Epithelial cell of esophagus (primary cell): Measurements from ENCODE around the gene NAALADL2.

ENCODE experiments used
- DNase-seq: peaks from one replicate; pipeline ENCODE4 v3.0.0; 2010; ENCODE audit warnings: low read depth
- H3K4me3 ChIP-seq: 2 replicates; pipeline ENCODE4 v1.5.1; 2011; ENCODE audit warnings: mild to moderate bottlenecking, low read length, control low read depth
- TF ChIP-seq, protein P1 (sequence below): IDR thresholded peaks from 2 replicates; pipeline ENCODE4 v1.5.1; 2011; ENCODE audit warnings: low read depth, mild to moderate bottlenecking, low read length, control low read depth, inconsistent platforms; ENCODE audit not compliant: insufficient read depth; ENCODE audit errors: missing control alignments

The NAALADL2 gene

DNA sequence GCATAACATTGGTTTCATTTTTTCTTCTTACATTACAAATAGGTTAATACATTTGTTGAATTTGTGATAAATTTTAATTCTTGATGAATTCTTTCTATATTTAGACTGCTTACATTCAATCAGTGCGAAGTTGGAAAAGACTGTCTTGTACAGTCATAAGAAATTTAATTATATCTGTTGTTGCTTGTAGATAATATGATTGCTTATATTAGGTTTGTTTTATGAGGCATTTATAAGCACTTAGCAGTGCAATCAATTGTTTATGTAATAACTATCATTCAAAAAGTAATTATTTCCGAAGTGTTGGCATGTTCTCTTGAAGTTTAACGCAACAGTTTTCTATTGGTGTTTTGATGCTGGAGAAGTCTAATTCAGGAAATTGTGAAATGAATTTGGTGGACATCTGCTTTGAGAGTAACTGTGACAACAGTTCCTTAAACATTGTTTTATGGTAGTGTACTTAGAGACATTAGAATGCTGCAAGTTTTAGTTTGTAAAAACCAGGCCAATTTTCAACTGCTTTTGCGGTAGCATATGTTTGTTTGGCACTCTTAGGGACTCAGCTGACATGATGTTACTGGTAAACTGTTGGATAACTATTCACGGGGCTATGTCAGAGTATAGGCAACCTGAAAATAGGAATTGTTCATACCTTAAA, 99.7 kb downstream of the NAALADL2 start:
- DNase-seq = no peak
- H3K4me3 ChIP-seq = no peak overlapping the region
- TF ChIP-seq, protein P1, sequence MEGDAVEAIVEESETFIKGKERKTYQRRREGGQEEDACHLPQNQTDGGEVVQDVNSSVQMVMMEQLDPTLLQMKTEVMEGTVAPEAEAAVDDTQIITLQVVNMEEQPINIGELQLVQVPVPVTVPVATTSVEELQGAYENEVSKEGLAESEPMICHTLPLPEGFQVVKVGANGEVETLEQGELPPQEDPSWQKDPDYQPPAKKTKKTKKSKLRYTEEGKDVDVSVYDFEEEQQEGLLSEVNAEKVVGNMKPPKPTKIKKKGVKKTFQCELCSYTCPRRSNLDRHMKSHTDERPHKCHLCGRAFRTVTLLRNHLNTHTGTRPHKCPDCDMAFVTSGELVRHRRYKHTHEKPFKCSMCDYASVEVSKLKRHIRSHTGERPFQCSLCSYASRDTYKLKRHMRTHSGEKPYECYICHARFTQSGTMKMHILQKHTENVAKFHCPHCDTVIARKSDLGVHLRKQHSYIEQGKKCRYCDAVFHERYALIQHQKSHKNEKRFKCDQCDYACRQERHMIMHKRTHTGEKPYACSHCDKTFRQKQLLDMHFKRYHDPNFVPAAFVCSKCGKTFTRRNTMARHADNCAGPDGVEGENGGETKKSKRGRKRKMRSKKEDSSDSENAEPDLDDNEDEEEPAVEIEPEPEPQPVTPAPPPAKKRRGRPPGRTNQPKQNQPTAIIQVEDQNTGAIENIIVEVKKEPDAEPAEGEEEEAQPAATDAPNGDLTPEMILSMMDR = no peak

DNA sequence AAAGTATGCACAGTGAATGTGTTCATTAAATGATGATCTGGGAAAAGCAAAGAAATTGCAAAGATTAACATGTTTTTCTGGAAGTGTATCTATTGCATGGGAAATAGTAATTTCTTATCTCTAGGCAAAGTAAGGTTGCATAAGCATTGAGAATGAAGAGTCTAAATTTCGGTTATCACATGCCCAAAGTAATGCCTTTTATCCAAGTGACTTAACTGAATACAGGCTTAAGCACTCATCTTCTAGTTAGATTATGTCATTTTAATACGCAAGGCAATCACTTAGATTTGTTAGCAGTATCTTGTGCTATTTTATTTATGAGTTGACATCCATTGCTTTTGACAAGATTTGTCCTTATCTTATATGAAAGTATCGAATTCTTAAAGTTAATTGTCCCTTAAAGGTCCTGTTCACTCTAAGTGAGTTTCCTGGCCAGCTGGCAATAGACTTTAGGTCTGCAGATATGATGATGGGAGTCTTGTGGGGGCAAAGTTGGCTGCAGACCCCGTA, 100.5 kb downstream of the NAALADL2 start:
- DNase-seq = no peak
- no peak overlapping the region for H3K4me3 ChIP-seq
- TF ChIP-seq, protein P1 = no peak

DNA sequence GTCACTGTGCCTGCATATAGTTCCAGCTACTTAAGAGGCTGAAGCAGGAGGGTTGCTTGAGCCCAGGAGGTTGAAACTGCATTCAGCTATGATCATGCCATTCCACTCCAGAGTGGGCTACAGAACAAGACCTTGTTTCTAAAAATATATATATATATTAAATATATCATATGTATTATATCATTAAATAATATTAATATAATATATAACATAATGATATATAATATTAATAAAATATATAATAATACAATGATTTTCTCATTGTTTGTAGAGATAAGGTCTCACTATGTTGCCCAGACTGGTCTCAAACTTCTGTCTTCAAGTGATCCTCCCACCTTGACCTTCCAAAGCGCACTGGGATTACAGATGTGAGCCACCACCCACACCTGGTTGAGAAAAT, 101.8 kb downstream of the NAALADL2 start:
- TF ChIP-seq, protein P1 = no peak
- DNase-seq = no peak
- H3K4me3 ChIP-seq = no peak overlapping the region

DNA sequence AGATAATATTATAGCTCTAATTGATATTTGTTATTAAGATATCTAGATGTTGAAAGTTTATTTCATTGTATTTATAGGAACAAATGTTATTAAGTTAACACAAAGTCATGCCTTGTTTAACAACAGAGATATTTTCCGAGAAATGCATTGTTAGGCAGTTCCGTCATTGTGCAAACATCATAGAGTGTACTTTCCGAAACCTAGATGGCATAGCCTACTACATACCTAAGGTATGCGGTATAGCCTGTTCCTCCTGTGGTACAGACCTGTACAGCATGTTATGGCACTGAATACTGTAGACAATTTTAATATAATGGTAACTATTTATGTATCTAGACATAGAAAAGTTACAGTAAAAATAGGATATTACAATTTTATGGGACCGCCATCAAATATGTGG, 114.3 kb downstream of the NAALADL2 start:
- no peak overlapping the region for H3K4me3 ChIP-seq
- peak; percentile 96 for DNase-seq
- TF ChIP-seq, protein P1 = no peak

DNA sequence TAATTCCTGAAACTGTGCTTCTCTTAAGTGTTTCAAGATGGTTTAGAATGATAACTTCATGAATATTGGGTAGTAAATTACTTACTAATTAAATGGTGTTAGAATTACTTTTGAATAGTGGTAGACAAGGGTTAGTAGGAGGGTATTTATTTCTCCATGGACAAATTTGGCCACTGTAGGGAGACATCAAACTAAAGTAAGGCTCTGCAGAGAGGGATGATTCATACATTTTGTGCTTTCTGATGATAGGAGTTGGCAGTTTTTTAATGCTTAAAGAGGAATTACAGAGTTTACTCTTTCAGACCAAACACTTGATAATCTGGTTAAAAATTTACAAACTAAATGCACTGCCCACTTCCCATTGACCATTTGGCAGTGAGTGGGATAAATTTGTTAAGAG, 127.6 kb downstream of the NAALADL2 start:
- no peak overlapping the region for H3K4me3 ChIP-seq
- DNase-seq = no peak
- TF ChIP-seq, protein P1 = no peak

DNA sequence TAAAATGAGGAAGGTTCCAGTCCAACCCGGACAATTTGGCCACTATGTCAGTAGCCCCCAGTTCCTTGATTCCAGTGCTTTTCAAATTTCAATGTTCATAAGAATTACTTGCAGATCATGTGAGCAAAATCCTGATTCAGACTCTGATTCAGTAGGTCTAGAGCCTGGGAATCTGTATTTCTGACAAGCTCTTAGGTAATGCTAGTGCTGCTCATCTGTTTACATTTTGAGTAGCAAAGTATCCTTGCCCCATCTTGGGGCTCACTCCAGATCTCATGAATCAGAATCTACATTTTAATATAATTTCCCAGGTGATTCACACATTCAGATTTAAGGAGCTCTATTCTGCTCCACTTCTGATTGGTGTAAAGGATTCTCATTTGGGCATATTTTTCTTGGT, 142.0 kb downstream of the NAALADL2 start:
- no peak overlapping the region for H3K4me3 ChIP-seq
- peak; percentile 11 for DNase-seq
- TF ChIP-seq, protein P1 = no peak

DNA sequence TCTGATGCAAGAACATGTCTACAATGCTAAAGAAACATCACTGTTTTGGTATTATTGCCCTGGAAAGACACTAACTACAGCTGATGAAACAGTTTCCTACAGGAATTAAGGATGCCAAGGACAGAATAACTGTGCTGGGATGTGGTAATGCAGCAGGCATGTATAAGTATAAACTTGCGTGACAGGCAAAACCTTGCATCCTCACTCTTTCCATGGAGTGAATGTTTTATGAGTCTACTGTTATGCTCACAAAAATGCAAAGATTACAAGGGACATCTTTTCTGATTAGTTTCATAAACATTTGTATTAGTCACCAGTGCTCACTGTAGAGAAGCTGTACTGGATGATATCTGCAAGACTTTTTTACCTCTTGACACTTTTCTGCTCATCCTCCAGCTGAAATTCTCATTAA, 143.6 kb downstream of the NAALADL2 start:
- TF ChIP-seq, protein P1 = no peak
- DNase-seq = peak; percentile 71

More for the DNA sequence above, 143.6 kb downstream of the NAALADL2 start:
- H3K4me3 ChIP-seq = no peak overlapping the region
